Activated T-cell treated with anti-CD3 and anti-CD28 coated beads, Interleukin-2, amount 50 U/mL, for 24 hours (primary cell): ENCODE measurements around the gene MYRIP.
A peak's percentile ranks its signal among the peaks of the same experiment; 100 is the strongest.

Experiments used
- DNase-seq: peaks from one replicate; pipeline ENCODE4 v3.0.0-alpha.2; 2020
- H3K27ac Mint-ChIP-seq: 2 replicates; pipeline ENCODE4 v1.8.0; 2020; ENCODE audit warnings: mild to moderate bottlenecking, mixed read lengths
- H3K27me3 Mint-ChIP-seq: 2 replicates; pipeline ENCODE4 v1.8.0; 2020; ENCODE audit warnings: mixed read lengths
- H3K36me3 Mint-ChIP-seq: 2 replicates; pipeline ENCODE4 v1.8.0; 2020; ENCODE audit warnings: low read depth, mixed read lengths
- H3K4me1 Mint-ChIP-seq: 2 replicates; pipeline ENCODE4 v1.8.0; 2020; ENCODE audit warnings: low read depth, mixed read lengths
- H3K4me3 Mint-ChIP-seq: 2 replicates; pipeline ENCODE4 v1.8.0; 2020; ENCODE audit warnings: mild to moderate bottlenecking, moderate library complexity, mixed read lengths
- H3K9me3 Mint-ChIP-seq: 2 replicates; pipeline ENCODE4 v1.8.0; 2020; ENCODE audit warnings: mixed read lengths

MYRIP gene

GRCh38 chr3:40172560-40172959, 363.2 kb downstream of the MYRIP start:
- H3K36me3 Mint-ChIP-seq = no peaks in the 10 kb centered on the region
- peaks cover 2% of the 10 kb centered on the region for H3K4me1 Mint-ChIP-seq
- no peak for DNase-seq
- H3K4me3 Mint-ChIP-seq = no peak overlapping the region
- H3K9me3 Mint-ChIP-seq = no peaks in the 10 kb centered on the region
- no peaks in the 10 kb centered on the region for H3K27me3 Mint-ChIP-seq
- H3K27ac Mint-ChIP-seq = no peak overlapping the region

- no peak for DNase-seq
- H3K9me3 Mint-ChIP-seq = no peaks in the 10 kb centered on the region
- no peak overlapping the region for H3K27ac Mint-ChIP-seq
- no peaks in the 10 kb centered on the region for H3K36me3 Mint-ChIP-seq
- no peaks in the 10 kb centered on the region for H3K27me3 Mint-ChIP-seq
- H3K4me1 Mint-ChIP-seq = peaks cover 2% of the 10 kb centered on the region
- H3K4me3 Mint-ChIP-seq = no peak overlapping the region
Observed at GRCh38 chr3:40173227-40173721, 363.9 kb downstream of the MYRIP start.

GRCh38 chr3:40178012-40178594, 368.7 kb downstream of the MYRIP start:
- Mint-ChIP-seq H3K36me3 (no peaks in the 10 kb centered on the region), H3K9me3 (no peaks in the 10 kb centered on the region), H3K27ac (no peak overlapping the region), H3K27me3 (no peaks in the 10 kb centered on the region), H3K4me3 (no peak overlapping the region), H3K4me1 (no peaks in the 10 kb centered on the region)
- DNase-seq = no peak

- Mint-ChIP-seq H3K36me3 (no peaks in the 10 kb centered on the region), H3K27me3 (no peaks in the 10 kb centered on the region), H3K9me3 (no peaks in the 10 kb centered on the region), H3K4me1 (no peaks in the 10 kb centered on the region), H3K27ac (no peak overlapping the region), H3K4me3 (no peak overlapping the region)
- DNase-seq = peak; percentile 70
Observed at GRCh38 chr3:40179016-40179415, 369.6 kb downstream of the MYRIP start.

- Mint-ChIP-seq H3K27ac (no peak overlapping the region), H3K36me3 (no peaks in the 10 kb centered on the region), H3K4me3 (no peak overlapping the region), H3K9me3 (no peaks in the 10 kb centered on the region), H3K4me1 (no peaks in the 10 kb centered on the region), H3K27me3 (no peaks in the 10 kb centered on the region)
- no peak for DNase-seq
Observed at GRCh38 chr3:40181182-40181581, 371.8 kb downstream of the MYRIP start.

- no peak overlapping the region for H3K27ac Mint-ChIP-seq
- H3K9me3 Mint-ChIP-seq = no peaks in the 10 kb centered on the region
- H3K4me3 Mint-ChIP-seq = no peak overlapping the region
- no peaks in the 10 kb centered on the region for H3K4me1 Mint-ChIP-seq
- DNase-seq = no peak
- no peaks in the 10 kb centered on the region for H3K27me3 Mint-ChIP-seq
- no peaks in the 10 kb centered on the region for H3K36me3 Mint-ChIP-seq
Observed at GRCh38 chr3:40185029-40185695, 375.8 kb downstream of the MYRIP start.

- Mint-ChIP-seq H3K36me3 (no peaks in the 10 kb centered on the region), H3K27ac (no peak overlapping the region), H3K9me3 (no peaks in the 10 kb centered on the region), H3K27me3 (no peaks in the 10 kb centered on the region), H3K4me1 (no peaks in the 10 kb centered on the region), H3K4me3 (no peak overlapping the region)
- no peak for DNase-seq
Observed at GRCh38 chr3:40186508-40186907, 377.1 kb downstream of the MYRIP start.

GRCh38 chr3:40187945-40188344, 378.5 kb downstream of the MYRIP start:
- H3K27me3 Mint-ChIP-seq = no peaks in the 10 kb centered on the region
- no peak overlapping the region for H3K4me3 Mint-ChIP-seq
- no peaks in the 10 kb centered on the region for H3K4me1 Mint-ChIP-seq
- H3K27ac Mint-ChIP-seq = no peak overlapping the region
- no peaks in the 10 kb centered on the region for H3K9me3 Mint-ChIP-seq
- H3K36me3 Mint-ChIP-seq = no peaks in the 10 kb centered on the region
- DNase-seq = no peak

- H3K4me1 Mint-ChIP-seq = no peaks in the 10 kb centered on the region
- DNase-seq = no peak
- no peak overlapping the region for H3K27ac Mint-ChIP-seq
- H3K36me3 Mint-ChIP-seq = no peaks in the 10 kb centered on the region
- no peaks in the 10 kb centered on the region for H3K27me3 Mint-ChIP-seq
- H3K9me3 Mint-ChIP-seq = no peaks in the 10 kb centered on the region
- H3K4me3 Mint-ChIP-seq = no peak overlapping the region
Observed at GRCh38 chr3:40189118-40189517, 379.7 kb downstream of the MYRIP start.

GRCh38 chr3:40190056-40190455, 380.6 kb downstream of the MYRIP start:
- H3K27ac Mint-ChIP-seq = no peak overlapping the region
- no peaks in the 10 kb centered on the region for H3K36me3 Mint-ChIP-seq
- no peak overlapping the region for H3K4me3 Mint-ChIP-seq
- DNase-seq = no peak
- H3K9me3 Mint-ChIP-seq = no peaks in the 10 kb centered on the region
- H3K27me3 Mint-ChIP-seq = no peaks in the 10 kb centered on the region
- H3K4me1 Mint-ChIP-seq = no peaks in the 10 kb centered on the region

- Mint-ChIP-seq H3K4me1 (no peaks in the 10 kb centered on the region), H3K27me3 (no peaks in the 10 kb centered on the region), H3K36me3 (no peaks in the 10 kb centered on the region), H3K9me3 (no peaks in the 10 kb centered on the region), H3K27ac (no peak overlapping the region), H3K4me3 (no peak overlapping the region)
- DNase-seq = no peak
Observed at GRCh38 chr3:40191251-40191650, 381.8 kb downstream of the MYRIP start.

- Mint-ChIP-seq H3K27me3 (no peaks in the 10 kb centered on the region), H3K4me1 (no peaks in the 10 kb centered on the region), H3K9me3 (no peaks in the 10 kb centered on the region), H3K4me3 (no peak overlapping the region), H3K36me3 (no peaks in the 10 kb centered on the region), H3K27ac (no peak overlapping the region)
- DNase-seq = peak; percentile 67
Observed at GRCh38 chr3:40191850-40192448, 382.5 kb downstream of the MYRIP start.

GRCh38 chr3:40192628-40193027, 383.2 kb downstream of the MYRIP start:
- no peaks in the 10 kb centered on the region for H3K4me1 Mint-ChIP-seq
- no peak overlapping the region for H3K4me3 Mint-ChIP-seq
- H3K27ac Mint-ChIP-seq = no peak overlapping the region
- no peaks in the 10 kb centered on the region for H3K36me3 Mint-ChIP-seq
- H3K9me3 Mint-ChIP-seq = no peaks in the 10 kb centered on the region
- DNase-seq = no peak
- H3K27me3 Mint-ChIP-seq = no peaks in the 10 kb centered on the region

- Mint-ChIP-seq H3K9me3 (no peaks in the 10 kb centered on the region), H3K4me3 (no peak overlapping the region), H3K27me3 (no peaks in the 10 kb centered on the region), H3K27ac (no peak overlapping the region), H3K4me1 (no peaks in the 10 kb centered on the region), H3K36me3 (no peaks in the 10 kb centered on the region)
- no peak for DNase-seq
Observed at GRCh38 chr3:40196966-40197365, 387.6 kb downstream of the MYRIP start.

- Mint-ChIP-seq H3K4me1 (no peaks in the 10 kb centered on the region), H3K9me3 (no peaks in the 10 kb centered on the region), H3K4me3 (no peak overlapping the region), H3K27me3 (no peaks in the 10 kb centered on the region), H3K27ac (no peak overlapping the region), H3K36me3 (no peaks in the 10 kb centered on the region)
- DNase-seq = no peak
Observed at GRCh38 chr3:40200692-40201316, 391.4 kb downstream of the MYRIP start.
